CD4-positive, alpha-beta T cell (primary cell): Measurements from ENCODE around the gene SDC3. TPM values are rescaled to one million over a fixed set of nuclear protein-coding genes. Genes with fewer than 3 reads are reported as not detected.
"Not testable (repeated sequence)": the region's sequence is repeated elsewhere in the genome, so short reads cannot be mapped to it uniquely, and the experiment has no call there.

Experiments
- ATAC-seq: fragments of 200-7000 bp; cut with Tn5 transposase; one replicate; pipeline ENCODE4 v1.10.0; 2022; ENCODE audit warnings: mild to moderate bottlenecking; ENCODE audit not compliant: poor library complexity
- CTCF ChIA-PET: fragments of 350-600 bp; sonication (Branson Sonifier 250); formaldehyde crosslinking; loops from one replicate; lab custom pipeline; 2021; ENCODE audit warnings: antibody characterized with exemption, inconsistent platforms; lab: Charles Lee
- POLR2A ChIA-PET: fragments of 350-600 bp; sonication (Branson Sonifier 250); formaldehyde crosslinking; loops from one replicate; lab custom pipeline; 2021; ENCODE audit warnings: antibody characterized with exemption, inconsistent platforms; lab: Charles Lee
- DNase-seq, 14 experiments: peaks; one replicate each; pipeline ENCODE4 v3.0.0-alpha.2; 2013 to 2020; ENCODE audit warnings: mixed read lengths in 2 of 14
- H3K27ac ChIP-seq, 2 donors: one replicate each; pipeline versions ENCODE4 v1.5.1 to v1.7.0; 2013; ENCODE audit warnings: low read length in 2 of 2, low read depth in 1 of 2, mild to moderate bottlenecking in 1 of 2
- H3K27me3 ChIP-seq, 2 experiments: 1 replicate in 1 of 2; 2 replicates in 1 of 2; pipeline versions ENCODE4 v1.6.1 to v1.7.0; 2013; ENCODE audit warnings: low read length in 2 of 2, control low read depth in 1 of 2, mild to moderate bottlenecking in 1 of 2, moderate library complexity in 1 of 2; ENCODE audit not compliant: insufficient read depth in 2 of 2, control insufficient read depth in 1 of 2
- H3K36me3 ChIP-seq: one replicate; pipeline ENCODE4 v1.6.1; 2013; ENCODE audit warnings: low read length, control low read depth; ENCODE audit not compliant: insufficient read depth
- H3K4me1 ChIP-seq: one replicate; pipeline ENCODE4 v1.6.1; 2013; ENCODE audit warnings: low read length, control low read depth; ENCODE audit not compliant: insufficient read depth
- H3K4me3 ChIP-seq: one replicate; pipeline ENCODE4 v1.5.1; 2013; ENCODE audit warnings: mild to moderate bottlenecking, low read length, moderate library complexity
- H3K9me3 ChIP-seq, 2 experiments: 1 replicate in 1 of 2; 2 replicates in 1 of 2; pipeline versions ENCODE4 v1.6.1 to v1.7.0; 2013; ENCODE audit warnings: low read length in 2 of 2, mild to moderate bottlenecking in 2 of 2, control low read depth in 1 of 2, moderate library complexity in 1 of 2; ENCODE audit not compliant: control insufficient read depth in 1 of 2, insufficient read depth in 1 of 2
- H3K27ac Mint-ChIP-seq: one replicate; pipeline ENCODE4 v1.8.0; 2020; ENCODE audit warnings: mixed read lengths
- H3K27me3 Mint-ChIP-seq: one replicate; pipeline ENCODE4 v1.8.0; 2021; ENCODE audit warnings: mixed read lengths
- H3K36me3 Mint-ChIP-seq: one replicate; pipeline ENCODE4 v1.8.0; 2021; ENCODE audit warnings: low read depth, mixed read lengths
- H3K4me1 Mint-ChIP-seq: one replicate; pipeline ENCODE4 v1.8.0; 2021; ENCODE audit warnings: low read depth, mixed read lengths
- H3K4me3 Mint-ChIP-seq: one replicate; pipeline ENCODE4 v1.8.0; 2020; ENCODE audit warnings: mild to moderate bottlenecking, mixed read lengths
- H3K9me3 Mint-ChIP-seq: one replicate; pipeline ENCODE4 v1.8.0; 2020; ENCODE audit warnings: mixed read lengths
- CTCF ChIP-seq: fragments of 200-600 bp; IDR thresholded peaks from one replicate; pipeline ENCODE4 v1.8.0; 2022; ENCODE audit warnings: antibody characterized with exemption, mild to moderate bottlenecking
- intact Hi-C, 2 experiments: fragments of 100-400 bp; cut with DNase I in 1 of 2; cut with micrococcal nuclease in 1 of 2; formaldehyde crosslinking; loops; one replicate each; pipeline versions ENCODE4 v1.15.1 to v1.9.0; 2023 to 2025; cut with DNase I, micrococcal nuclease
- total RNA-seq, 174 experiments: library from RNA in 2 of 174; stranded (reverse) in 2 of 174; gene quantifications; one replicate each; pipeline ENCODE4 v1.2.3 and lab custom pipeline; 2021 to 2026

The SDC3 gene
- total RNA-seq, 2 experiments from 2014 or later, result 0.14 TPM; not detected in 1

GRCh38 chr1:30940541-30940940 lies 32.0 kb upstream of the SDC3 start:
- H3K9me3 ChIP-seq, result no peaks in the 10 kb centered on the region
- TF ChIP-seq CTCF, result no peak
- no peaks in the 10 kb centered on the region for H3K9me3 Mint-ChIP-seq
- peaks cover 83% of the 10 kb centered on the region for H3K36me3 ChIP-seq
- H3K4me3 Mint-ChIP-seq, result no peak overlapping the region
- H3K36me3 Mint-ChIP-seq, result peaks cover 88% of the 10 kb centered on the region
- intact Hi-C loops, result no loop called here
- no peak overlapping the region for H3K27ac Mint-ChIP-seq
- H3K4me1 ChIP-seq, result no peaks in the 10 kb centered on the region
- H3K4me3 ChIP-seq, result no peak overlapping the region
- ChIA-PET CTCF (interaction anchor here (0.5 kb wide), 1 partner anchor 21 kb away, joined by 4 read pairs; no protein-coding TSS in a partner anchor), POLR2A (no interaction called here)
- H3K27me3 Mint-ChIP-seq, result no peaks in the 10 kb centered on the region
- H3K4me1 Mint-ChIP-seq, result peaks cover 6% of the 10 kb centered on the region
- H3K27me3 ChIP-seq, result no peaks in the 10 kb centered on the region
- no peak for DNase-seq
- H3K27ac ChIP-seq, result no peak overlapping the region
- no peak for ATAC-seq

- H3K27me3 ChIP-seq, result no peaks in the 10 kb centered on the region
- no peak for ATAC-seq
- Mint-ChIP-seq H3K4me3 (no peak overlapping the region), H3K9me3 (no peaks in the 10 kb centered on the region), H3K4me1 (no peaks in the 10 kb centered on the region), H3K27ac (no peak overlapping the region), H3K27me3 (no peaks in the 10 kb centered on the region), H3K36me3 (peaks cover 89% of the 10 kb centered on the region)
- DNase-seq, result no peak
- no peak overlapping the region for H3K4me3 ChIP-seq
- ChIA-PET POLR2A (no interaction called here), CTCF (no interaction called here)
- H3K4me1 ChIP-seq, result no peaks in the 10 kb centered on the region
- no peaks in the 10 kb centered on the region for H3K9me3 ChIP-seq
- no peak for TF ChIP-seq CTCF
- intact Hi-C loops, result no loop called here
- H3K27ac ChIP-seq, result no peak overlapping the region
- peaks cover 83% of the 10 kb centered on the region for H3K36me3 ChIP-seq
Observed at GRCh38 chr1:30936541-30937171, 28.1 kb upstream of the SDC3 start.

GRCh38 chr1:30935758-30936157 lies 27.2 kb upstream of the SDC3 start:
- POLR2A ChIA-PET, H3K27me3 ChIP-seq, H3K4me1 Mint-ChIP-seq, H3K9me3 ChIP-seq, H3K4me3 ChIP-seq, H3K9me3 Mint-ChIP-seq, H3K4me3 Mint-ChIP-seq, H3K27me3 Mint-ChIP-seq, H3K27ac Mint-ChIP-seq, CTCF ChIA-PET, ATAC-seq, intact Hi-C loops, H3K4me1 ChIP-seq, H3K27ac ChIP-seq, DNase-seq: not testable (repeated sequence)
- H3K36me3 ChIP-seq, result peaks cover 78% of the 10 kb centered on the region
- peaks cover 88% of the 10 kb centered on the region for H3K36me3 Mint-ChIP-seq

- H3K4me3 ChIP-seq, result no peak overlapping the region
- DNase-seq (no peak), ATAC-seq (no peak)
- Mint-ChIP-seq H3K4me3 (no peak overlapping the region), H3K4me1 (no peaks in the 10 kb centered on the region), H3K27me3 (no peaks in the 10 kb centered on the region), H3K9me3 (no peaks in the 10 kb centered on the region), H3K27ac (peak overlapping the region; percentile 25), H3K36me3 (peaks cover 80% of the 10 kb centered on the region)
- ChIA-PET POLR2A (no interaction called here), CTCF (interaction anchor here (1.4 kb wide), 1 partner anchor 133 kb away, joined by 7 read pairs; no protein-coding TSS in a partner anchor)
- no peaks in the 10 kb centered on the region for H3K9me3 ChIP-seq
- no peaks in the 10 kb centered on the region for H3K27me3 ChIP-seq
- no peak overlapping the region for H3K27ac ChIP-seq
- no peak for TF ChIP-seq CTCF
- H3K36me3 ChIP-seq, result peaks cover 68% of the 10 kb centered on the region
- intact Hi-C loops, result no loop called here
- no peaks in the 10 kb centered on the region for H3K4me1 ChIP-seq
Observed at GRCh38 chr1:30934613-30935012, 26.1 kb upstream of the SDC3 start.
